IPS DF 19.7 (cell line): Measurements from ENCODE around the gene ELMOD1.
"Not testable (repeated sequence)": the region's sequence is repeated elsewhere in the genome, so short reads cannot be mapped to it uniquely, and the experiment has no call there.

ENCODE experiments used
- DNase-seq: peaks from one replicate; pipeline ENCODE4 v3.0.0-alpha.2; 2013; ENCODE audit warnings: low read depth, low spot score

The ELMOD1 gene

GRCh38 chr11:107590460-107591377 lies at the start of gene ELMOD1:
Gene ELMOD1 (plus strand): TSS chr11:107591147. CDS start chr11:107618190, 27,043 bp downstream.
- no peak for DNase-seq

GRCh38 chr11:107545101-107545514 lies 45.8 kb upstream of the ELMOD1 start:
- DNase-seq: no peak

- no peak for DNase-seq
Measured at GRCh38 chr11:107547961-107548360, 43.0 kb upstream of the ELMOD1 start.

GRCh38 chr11:107549253-107549953 lies 41.5 kb upstream of the ELMOD1 start:
- no peak for DNase-seq

- no peak for DNase-seq
Measured at GRCh38 chr11:107549954-107550285, 41.0 kb upstream of the ELMOD1 start.

- DNase-seq: no peak
Measured at GRCh38 chr11:107550304-107550703, 40.6 kb upstream of the ELMOD1 start.

GRCh38 chr11:107561688-107562087 lies 29.3 kb upstream of the ELMOD1 start:
- no peak for DNase-seq

GRCh38 chr11:107562647-107563208 lies 28.2 kb upstream of the ELMOD1 start:
- DNase-seq: no peak

- DNase-seq: no peak
Measured at GRCh38 chr11:107563702-107564101, 27.2 kb upstream of the ELMOD1 start.

- no peak for DNase-seq
Measured at GRCh38 chr11:107564877-107565218, 26.1 kb upstream of the ELMOD1 start.

- DNase-seq: no peak
Measured at GRCh38 chr11:107565219-107565937, 25.6 kb upstream of the ELMOD1 start, which contains the start of gene ALKBH8. Gene ALKBH8 (minus strand): TSS chr11:107565735. CDS start chr11:107560893, 4,842 bp downstream.

GRCh38 chr11:107565955-107566501 lies 24.9 kb upstream of the ELMOD1 start:
- DNase-seq: not testable (repeated sequence)

GRCh38 chr11:107566569-107566968 lies 24.4 kb upstream of the ELMOD1 start:
- no peak for DNase-seq

GRCh38 chr11:107567739-107568335 lies 23.1 kb upstream of the ELMOD1 start:
- DNase-seq: no peak

GRCh38 chr11:107570015-107570414 lies 20.9 kb upstream of the ELMOD1 start:
- DNase-seq: no peak

- no peak for DNase-seq
Measured at GRCh38 chr11:107573438-107573837, 17.5 kb upstream of the ELMOD1 start.

GRCh38 chr11:107576497-107577345 lies 14.2 kb upstream of the ELMOD1 start:
- DNase-seq: not testable (repeated sequence)

GRCh38 chr11:107577346-107577711 lies 13.6 kb upstream of the ELMOD1 start:
- no peak for DNase-seq

- not testable (repeated sequence) for DNase-seq
Measured at GRCh38 chr11:107579169-107579568, 11.8 kb upstream of the ELMOD1 start.

- no peak for DNase-seq
Measured at GRCh38 chr11:107581147-107581546, 9.8 kb upstream of the ELMOD1 start.
